Measurements from ENCODE around the gene MIPOL1. TPM values are rescaled to one million over a fixed set of nuclear protein-coding genes. Genes with fewer than 3 reads are reported as not detected.
"Not testable (repeated sequence)": the region's sequence is repeated elsewhere in the genome, so short reads cannot be mapped to it uniquely, and the experiment has no call there.

Gene MIPOL1
- total RNA-seq, 4 donors from 2014 or later = 5.4 to 17.2 (median 9.4) TPM

- DNase-seq (ENCODE audit: low spot score) (no peak), ATAC-seq (ENCODE audit: low FRiP score) (no peak)
- no peak for TF ChIP-seq CTCF (IDR thresholded peaks at IDR 0.05)
Observed at GRCh38 chr14:37311252-37311651, 113.5 kb downstream of the MIPOL1 start.

- no peak for ATAC-seq (ENCODE audit: low FRiP score)
- DNase-seq (ENCODE audit: low spot score) = no peak
- TF ChIP-seq CTCF (IDR thresholded peaks at IDR 0.05) = no peak
Observed at GRCh38 chr14:37318938-37319337, 121.2 kb downstream of the MIPOL1 start.

- ATAC-seq (ENCODE audit: low FRiP score) = no peak
- no peak for TF ChIP-seq CTCF (IDR thresholded peaks at IDR 0.05)
- DNase-seq (ENCODE audit: low spot score) = no peak
Observed at GRCh38 chr14:37320106-37320505, 122.4 kb downstream of the MIPOL1 start.

- DNase-seq (ENCODE audit: low spot score) (no peak), ATAC-seq (ENCODE audit: low FRiP score) (no peak)
- TF ChIP-seq CTCF (IDR thresholded peaks at IDR 0.05) = no peak
Observed at GRCh38 chr14:37325332-37325731, 127.6 kb downstream of the MIPOL1 start.

- ATAC-seq (ENCODE audit: low FRiP score) (no peak), DNase-seq (ENCODE audit: low spot score) (no peak)
- TF ChIP-seq CTCF (IDR thresholded peaks at IDR 0.05) = no peak
Observed at GRCh38 chr14:37326434-37326833, 128.7 kb downstream of the MIPOL1 start.

- not testable (repeated sequence) for DNase-seq (ENCODE audit: low spot score); ATAC-seq (ENCODE audit: low FRiP score)
Observed at GRCh38 chr14:37327933-37328332, 130.2 kb downstream of the MIPOL1 start.

GRCh38 chr14:37328673-37329072, 130.9 kb downstream of the MIPOL1 start:
- DNase-seq (ENCODE audit: low spot score) = no peak
- ATAC-seq (ENCODE audit: low FRiP score) = no peak
- no peak for TF ChIP-seq CTCF (IDR thresholded peaks at IDR 0.05)

Measured in omental fat pad (tissue), 4 donors.